ENCODE measurements around the gene ATXN1.

GRCh38 chr6:16370943-16371342 is 390.3 kb downstream of the ATXN1 start:
- TF ChIP-seq TSHZ2 (CRISPR knock-in tag; IDR thresholded peaks at IDR 0.05) (no peak), OSR1 (CRISPR knock-in tag; IDR thresholded peaks at IDR 0.05) (no peak), ZFP30 (CRISPR knock-in tag; IDR thresholded peaks at IDR 0.05) (no peak), ZNF70 (CRISPR knock-in tag; IDR thresholded peaks at IDR 0.05) (no peak), ZFP3 (CRISPR knock-in tag; IDR thresholded peaks at IDR 0.05) (no peak), ZNF8 (CRISPR knock-in tag; IDR thresholded peaks at IDR 0.05) (no peak), CREB5 (CRISPR knock-in tag; IDR thresholded peaks at IDR 0.05; ENCODE audit: low read depth) (no peak), RARB (CRISPR knock-in tag; IDR thresholded peaks at IDR 0.05) (no peak), ISL1 (CRISPR knock-in tag; IDR thresholded peaks at IDR 0.05) (no peak), SNAI2 (CRISPR knock-in tag; IDR thresholded peaks at IDR 0.05) (no peak)
- TF ChIP-seq, protein P1, sequence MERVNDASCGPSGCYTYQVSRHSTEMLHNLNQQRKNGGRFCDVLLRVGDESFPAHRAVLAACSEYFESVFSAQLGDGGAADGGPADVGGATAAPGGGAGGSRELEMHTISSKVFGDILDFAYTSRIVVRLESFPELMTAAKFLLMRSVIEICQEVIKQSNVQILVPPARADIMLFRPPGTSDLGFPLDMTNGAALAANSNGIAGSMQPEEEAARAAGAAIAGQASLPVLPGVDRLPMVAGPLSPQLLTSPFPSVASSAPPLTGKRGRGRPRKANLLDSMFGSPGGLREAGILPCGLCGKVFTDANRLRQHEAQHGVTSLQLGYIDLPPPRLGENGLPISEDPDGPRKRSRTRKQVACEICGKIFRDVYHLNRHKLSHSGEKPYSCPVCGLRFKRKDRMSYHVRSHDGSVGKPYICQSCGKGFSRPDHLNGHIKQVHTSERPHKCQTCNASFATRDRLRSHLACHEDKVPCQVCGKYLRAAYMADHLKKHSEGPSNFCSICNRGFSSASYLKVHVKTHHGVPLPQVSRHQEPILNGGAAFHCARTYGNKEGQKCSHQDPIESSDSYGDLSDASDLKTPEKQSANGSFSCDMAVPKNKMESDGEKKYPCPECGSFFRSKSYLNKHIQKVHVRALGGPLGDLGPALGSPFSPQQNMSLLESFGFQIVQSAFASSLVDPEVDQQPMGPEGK (CRISPR knock-in tag; IDR thresholded peaks at IDR 0.05; ENCODE audit: borderline replicate concordance) = no peak
